Type B pancreatic cell (in vitro differentiated cells): ENCODE results near the gene LCTL. TPM values are rescaled to one million over a fixed set of nuclear protein-coding genes. Genes with fewer than 3 reads are reported as not detected.

Experiments
- DNase-seq: peaks from one replicate; pipeline ENCODE4 v3.0.0; 2021; ENCODE audit warnings: mixed read lengths; ENCODE audit not compliant: unreplicated experiment; ENCODE audit errors: extremely low spot score
- H3K27ac Mint-ChIP-seq: 2 replicates; pipeline ENCODE4 v1.8.0; 2021; ENCODE audit warnings: mild to moderate bottlenecking, mixed read lengths
- H3K27me3 Mint-ChIP-seq: 2 replicates; pipeline ENCODE4 v1.8.0; 2021; ENCODE audit warnings: mixed read lengths
- H3K36me3 Mint-ChIP-seq: 2 replicates; pipeline ENCODE4 v1.8.0; 2021; ENCODE audit warnings: mixed read lengths
- H3K4me1 Mint-ChIP-seq: one replicate; pipeline ENCODE4 v1.8.0; 2021; ENCODE audit warnings: mixed read lengths; ENCODE audit not compliant: unreplicated experiment
- H3K4me3 Mint-ChIP-seq: 2 replicates; pipeline ENCODE4 v1.8.0; 2021; ENCODE audit warnings: mild to moderate bottlenecking, mixed read lengths
- H3K9me3 Mint-ChIP-seq: 2 replicates; pipeline ENCODE4 v1.8.0; 2021; ENCODE audit warnings: mixed read lengths
- CTCF ChIP-seq: fragments of 200-600 bp; sonication (generic); conservative IDR thresholded peaks from 2 replicates; pipeline ENCODE4 v1.5.0; 2021; ENCODE audit warnings: antibody characterized with exemption, mild to moderate bottlenecking
- total RNA-seq: library from RNA; stranded (reverse); gene quantifications from 2 replicates; pipeline ENCODE4 v1.2.1, GENCODE V29; 2021; ENCODE audit warnings: low replicate concordance

LCTL gene
- total RNA-seq, 1 donor from 2014 or later, result 1.4 TPM

- no peak for DNase-seq
- Mint-ChIP-seq H3K36me3 (no peaks in the 10 kb centered on the region), H3K27ac (no peak overlapping the region), H3K9me3 (no peaks in the 10 kb centered on the region), H3K27me3 (peaks cover 8% of the 10 kb centered on the region), H3K4me3 (no peak overlapping the region), H3K4me1 (peaks cover 4% of the 10 kb centered on the region)
- TF ChIP-seq CTCF, result no peak
Observed at GRCh38 chr15:66600240-66600627, 34.4 kb upstream of the LCTL start.

- H3K36me3 Mint-ChIP-seq, result no peaks in the 10 kb centered on the region
- H3K27me3 Mint-ChIP-seq, result peaks cover 8% of the 10 kb centered on the region
- H3K9me3 Mint-ChIP-seq, result no peaks in the 10 kb centered on the region
Observed at GRCh38 chr15:66599536-66600239, 33.9 kb upstream of the LCTL start.

GRCh38 chr15:66598095-66598815 is 32.5 kb upstream of the LCTL start:
- H3K4me1 Mint-ChIP-seq, result peaks cover 4% of the 10 kb centered on the region
- no peaks in the 10 kb centered on the region for H3K9me3 Mint-ChIP-seq
- TF ChIP-seq CTCF, result no peak
- no peak overlapping the region for H3K4me3 Mint-ChIP-seq
- H3K27me3 Mint-ChIP-seq, result peaks cover 10% of the 10 kb centered on the region
- H3K36me3 Mint-ChIP-seq, result no peaks in the 10 kb centered on the region
- DNase-seq, result no peak
- no peak overlapping the region for H3K27ac Mint-ChIP-seq

More at GRCh38 chr15:66599536-66600239, 33.9 kb upstream of the LCTL start:
- TF ChIP-seq CTCF, result no peak
- H3K4me3 Mint-ChIP-seq, result no peak overlapping the region
- no peak overlapping the region for H3K27ac Mint-ChIP-seq
- no peak for DNase-seq
- peaks cover 4% of the 10 kb centered on the region for H3K4me1 Mint-ChIP-seq

- no peak overlapping the region for H3K4me3 Mint-ChIP-seq
Observed at GRCh38 chr15:66595931-66596545, 30.2 kb upstream of the LCTL start.

GRCh38 chr15:66595332-66595731 is 29.5 kb upstream of the LCTL start:
- H3K9me3 Mint-ChIP-seq, result no peaks in the 10 kb centered on the region
- no peaks in the 10 kb centered on the region for H3K36me3 Mint-ChIP-seq
- no peak for DNase-seq
- H3K4me1 Mint-ChIP-seq, result peaks cover 16% of the 10 kb centered on the region
- H3K27me3 Mint-ChIP-seq, result peaks cover 15% of the 10 kb centered on the region
- TF ChIP-seq CTCF, result no peak
- H3K4me3 Mint-ChIP-seq, result no peak overlapping the region
- no peak overlapping the region for H3K27ac Mint-ChIP-seq

More at GRCh38 chr15:66595931-66596545, 30.2 kb upstream of the LCTL start:
- TF ChIP-seq CTCF, result no peak
- H3K4me1 Mint-ChIP-seq, result peaks cover 9% of the 10 kb centered on the region
- H3K36me3 Mint-ChIP-seq, result no peaks in the 10 kb centered on the region
- peaks cover 13% of the 10 kb centered on the region for H3K27me3 Mint-ChIP-seq
- no peak for DNase-seq
- H3K9me3 Mint-ChIP-seq, result no peaks in the 10 kb centered on the region
- H3K27ac Mint-ChIP-seq, result no peak overlapping the region
